GM18499 (cell line): ENCODE measurements around the gene SYNGR3.
"Not testable (repeated sequence)": the region's sequence is repeated elsewhere in the genome, so short reads cannot be mapped to it uniquely, and the experiment has no call there.

ENCODE experiments used
- ATAC-seq: cut with Tn5 transposase; IDR thresholded peaks from one replicate; pipeline ENCODE4 v1.9.1; 2021; ENCODE audit warnings: moderate number of reproducible peaks; ENCODE audit not compliant: insufficient read depth, unreplicated experiment

SYNGR3 gene

GRCh38 chr16:2004795-2005517, 15.2 kb downstream of the SYNGR3 start:
- ATAC-seq = no peak

- no peak for ATAC-seq
These were observed 15.9 kb downstream of the SYNGR3 start for GRCh38 chr16:2005646-2006045.

GRCh38 chr16:2006317-2006716, 16.5 kb downstream of the SYNGR3 start:
- ATAC-seq = no peak

- no peak for ATAC-seq
These were observed 17.5 kb downstream of the SYNGR3 start for GRCh38 chr16:2007081-2007836.

GRCh38 chr16:2008009-2008526, 18.3 kb downstream of the SYNGR3 start:
- no peak for ATAC-seq

- ATAC-seq = no peak
These were observed 18.9 kb downstream of the SYNGR3 start for GRCh38 chr16:2008631-2009163.

- no peak for ATAC-seq
These were observed 19.5 kb downstream of the SYNGR3 start for GRCh38 chr16:2009164-2009711.

- ATAC-seq = no peak
These were observed 20.2 kb downstream of the SYNGR3 start, which contains the start of gene ZNF598 for GRCh38 chr16:2009791-2010510. ZNF598 (minus strand) TSS chr16:2009821.

- ATAC-seq = not testable (repeated sequence)
These were observed 22.0 kb downstream of the SYNGR3 start for GRCh38 chr16:2011726-2012125.

GRCh38 chr16:2013527-2013926, 23.8 kb downstream of the SYNGR3 start:
- no peak for ATAC-seq

- ATAC-seq = no peak
These were observed 25.6 kb downstream of the SYNGR3 start for GRCh38 chr16:2015117-2015946.

- ATAC-seq = no peak
These were observed 26.1 kb downstream of the SYNGR3 start for GRCh38 chr16:2015947-2016208.

- no peak for ATAC-seq
These were observed 26.7 kb downstream of the SYNGR3 start for GRCh38 chr16:2016407-2016922.

GRCh38 chr16:2019518-2019920, 29.7 kb downstream of the SYNGR3 start, which contains the start of gene NPW:
NPW (plus strand) TSS chr16:2019785.
- no peak for ATAC-seq

GRCh38 chr16:2019921-2020831, 30.4 kb downstream of the SYNGR3 start:
- no peak for ATAC-seq

GRCh38 chr16:2022723-2023091, 32.9 kb downstream of the SYNGR3 start:
- ATAC-seq = no peak

- no peak for ATAC-seq
These were observed 33.6 kb downstream of the SYNGR3 start for GRCh38 chr16:2023092-2024031.
